Thoracic aorta (tissue), 2 donors: Measurements from ENCODE around the gene ZNF236. TPM values are rescaled to one million over a fixed set of nuclear protein-coding genes. Genes with fewer than 3 reads are reported as not detected.

Source experiments
- ATAC-seq: fragments of 150-250 bp; one replicate; pipeline ENCODE4 v1.8.0; 2017; ENCODE audit warnings: low read depth; ENCODE audit not compliant: insufficient number of reproducible peaks, low FRiP score
- DNase-seq: peaks from one replicate; pipeline ENCODE4 v3.0.0-alpha.2; 2020; ENCODE audit warnings: low spot score
- H3K27ac ChIP-seq, 2 donors: fragments of 200-600 bp; sonication (generic); 1 replicate in 1 of 2; 2 replicates in 1 of 2; pipeline ENCODE4 v1.5.1; 2016; ENCODE audit warnings: mild to moderate bottlenecking in 2 of 2, moderate library complexity in 2 of 2
- H3K27me3 ChIP-seq: fragments of 200-600 bp; sonication (generic); replicated peaks from 2 replicates; pipeline ENCODE4 v1.6.0; 2016; ENCODE audit warnings: mild to moderate bottlenecking; ENCODE audit not compliant: insufficient read depth
- H3K36me3 ChIP-seq: fragments of 200-600 bp; sonication (generic); one replicate; pipeline ENCODE4 v1.5.1; 2016
- H3K4me1 ChIP-seq, 2 donors: fragments of 200-600 bp; sonication (generic); 1 replicate in 1 of 2; 2 replicates in 1 of 2; pipeline versions ENCODE4 v1.5.1 to v1.6.0; 2016; ENCODE audit warnings: low read depth in 2 of 2, mild to moderate bottlenecking in 1 of 2; ENCODE audit not compliant: control insufficient read depth in 1 of 2
- H3K4me3 ChIP-seq: fragments of 200-600 bp; sonication (generic); 2 replicates; pipeline ENCODE4 v1.5.1; 2016; ENCODE audit warnings: mild to moderate bottlenecking
- H3K9me3 ChIP-seq: fragments of 200-600 bp; sonication (generic); 2 replicates; pipeline ENCODE4 v1.5.1; 2016
- total RNA-seq, 2 donors: library from RNA; depleted of rRNA; stranded (reverse); fragments of >200 nt; gene quantifications; one replicate each; pipeline versions ENCODE4 v1.1.0 to v1.2.3, GENCODE V29; 2016
- TF ChIP-seq, protein P1 (sequence below): fragments of 200-600 bp; sonication (generic); IDR thresholded peaks from one replicate; pipeline ENCODE4 v1.5.1; 2019; ENCODE audit warnings: antibody characterized with exemption

ZNF236 gene
- total RNA-seq, 2 donors from 2014 or later: 14.1 to 22.5 TPM

DNA sequence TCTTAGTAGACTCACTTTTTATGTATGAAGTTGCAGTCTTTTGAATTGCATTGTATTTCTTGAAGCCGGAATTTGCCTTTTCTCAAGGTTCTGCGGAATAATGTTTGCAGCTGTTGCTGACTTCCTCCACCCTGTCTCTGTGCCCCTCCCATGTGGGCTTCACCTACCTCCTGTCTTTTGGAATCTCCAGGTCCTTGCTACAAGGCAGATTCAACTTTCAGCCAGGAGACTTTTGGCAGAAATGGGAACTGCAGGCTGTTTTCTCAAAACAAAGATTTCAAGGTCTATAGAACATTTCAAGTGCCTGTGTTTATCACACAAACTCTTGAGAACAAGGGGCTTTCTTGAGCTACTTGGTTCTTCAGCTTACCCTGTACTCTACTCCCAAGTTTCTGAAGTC lies 25.6 kb downstream of the ZNF236 start:
- Histone ChIP-seq H3K27me3 (no peaks in the 10 kb centered on the region), H3K4me1 (no peaks in the 10 kb centered on the region), H3K9me3 (no peaks in the 10 kb centered on the region), H3K27ac (no peak overlapping the region), H3K36me3 (no peaks in the 10 kb centered on the region), H3K4me3 (no peak overlapping the region)
- DNase-seq: no peak
- no peak for ATAC-seq
- TF ChIP-seq, protein P1, sequence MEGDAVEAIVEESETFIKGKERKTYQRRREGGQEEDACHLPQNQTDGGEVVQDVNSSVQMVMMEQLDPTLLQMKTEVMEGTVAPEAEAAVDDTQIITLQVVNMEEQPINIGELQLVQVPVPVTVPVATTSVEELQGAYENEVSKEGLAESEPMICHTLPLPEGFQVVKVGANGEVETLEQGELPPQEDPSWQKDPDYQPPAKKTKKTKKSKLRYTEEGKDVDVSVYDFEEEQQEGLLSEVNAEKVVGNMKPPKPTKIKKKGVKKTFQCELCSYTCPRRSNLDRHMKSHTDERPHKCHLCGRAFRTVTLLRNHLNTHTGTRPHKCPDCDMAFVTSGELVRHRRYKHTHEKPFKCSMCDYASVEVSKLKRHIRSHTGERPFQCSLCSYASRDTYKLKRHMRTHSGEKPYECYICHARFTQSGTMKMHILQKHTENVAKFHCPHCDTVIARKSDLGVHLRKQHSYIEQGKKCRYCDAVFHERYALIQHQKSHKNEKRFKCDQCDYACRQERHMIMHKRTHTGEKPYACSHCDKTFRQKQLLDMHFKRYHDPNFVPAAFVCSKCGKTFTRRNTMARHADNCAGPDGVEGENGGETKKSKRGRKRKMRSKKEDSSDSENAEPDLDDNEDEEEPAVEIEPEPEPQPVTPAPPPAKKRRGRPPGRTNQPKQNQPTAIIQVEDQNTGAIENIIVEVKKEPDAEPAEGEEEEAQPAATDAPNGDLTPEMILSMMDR: no peak

DNA sequence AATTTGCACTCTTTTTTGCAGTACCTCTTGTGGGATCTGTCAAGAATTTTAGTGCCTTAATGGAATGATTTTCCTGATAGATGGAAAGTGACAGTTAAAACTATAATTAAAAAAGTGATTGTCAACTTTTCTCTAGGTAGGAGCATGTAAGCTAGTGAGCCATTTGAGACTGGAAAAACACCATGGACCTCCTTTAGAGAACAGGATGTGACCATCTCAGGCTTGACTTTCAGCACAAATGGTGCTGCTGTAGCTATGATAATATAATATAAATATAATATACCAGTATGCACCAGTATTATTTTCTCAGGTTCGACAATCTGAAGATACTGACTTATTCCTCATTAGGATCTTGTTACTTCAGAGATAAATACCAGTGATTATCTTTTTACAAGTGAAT lies 27.8 kb downstream of the ZNF236 start:
- H3K36me3 ChIP-seq: no peaks in the 10 kb centered on the region
- ATAC-seq (no peak), DNase-seq (no peak)
- H3K4me1 ChIP-seq: no peaks in the 10 kb centered on the region
- H3K27ac ChIP-seq: no peak overlapping the region
- TF ChIP-seq, protein P1: no peak
- no peak overlapping the region for H3K4me3 ChIP-seq
- no peaks in the 10 kb centered on the region for H3K27me3 ChIP-seq
- H3K9me3 ChIP-seq: no peaks in the 10 kb centered on the region

DNA sequence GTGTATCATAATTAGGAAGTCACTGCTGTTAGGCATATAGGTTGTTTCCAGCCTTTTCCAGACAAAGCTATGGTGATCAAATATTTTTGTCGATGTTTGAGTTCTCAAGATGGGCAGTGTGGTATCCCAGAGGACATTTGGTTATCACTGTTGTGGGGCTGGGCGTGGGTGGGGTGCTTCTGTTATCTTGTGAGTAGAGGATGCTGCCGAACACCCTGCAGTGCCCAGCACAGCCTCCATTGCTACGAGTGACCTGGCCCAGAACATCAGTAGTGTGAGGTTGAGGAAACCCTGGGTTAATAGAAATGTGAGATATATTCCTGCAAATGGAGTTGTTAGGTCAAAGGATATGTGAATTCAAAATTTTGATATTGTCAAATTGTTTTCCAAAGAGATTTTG lies 33.2 kb downstream of the ZNF236 start:
- no peak for ATAC-seq

DNA sequence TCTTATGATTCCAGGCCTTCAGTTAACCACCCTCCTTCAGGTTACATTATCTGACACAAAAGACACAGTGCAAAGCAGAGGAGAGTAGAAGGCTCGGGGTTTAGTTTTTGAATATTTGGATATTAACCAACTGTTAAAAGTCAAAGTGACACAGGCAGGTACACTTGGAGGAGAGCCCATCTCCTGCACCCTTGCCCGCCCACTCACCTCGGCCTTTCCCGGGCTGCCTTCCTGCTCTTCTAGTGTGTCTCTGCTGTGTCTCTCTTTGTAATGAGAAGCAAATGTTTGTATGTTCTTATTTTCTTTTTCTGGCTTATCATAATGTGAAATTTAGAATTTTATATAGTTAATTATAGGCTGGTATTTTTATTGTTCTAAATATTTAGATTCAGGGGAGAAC lies 35.1 kb downstream of the ZNF236 start:
- Histone ChIP-seq H3K4me3 (no peak overlapping the region), H3K36me3 (peaks cover 8% of the 10 kb centered on the region), H3K9me3 (no peaks in the 10 kb centered on the region), H3K27ac (no peak overlapping the region), H3K27me3 (no peaks in the 10 kb centered on the region), H3K4me1 (no peaks in the 10 kb centered on the region)
- TF ChIP-seq, protein P1: no peak
- no peak for ATAC-seq
- DNase-seq: no peak

More for the DNA sequence above, 33.2 kb downstream of the ZNF236 start:
- no peaks in the 10 kb centered on the region for H3K36me3 ChIP-seq
- H3K27ac ChIP-seq: no peak overlapping the region
- TF ChIP-seq, protein P1: no peak
- H3K4me3 ChIP-seq: no peak overlapping the region
- no peaks in the 10 kb centered on the region for H3K27me3 ChIP-seq
- H3K4me1 ChIP-seq: no peaks in the 10 kb centered on the region
- DNase-seq: no peak
- H3K9me3 ChIP-seq: no peaks in the 10 kb centered on the region

DNA sequence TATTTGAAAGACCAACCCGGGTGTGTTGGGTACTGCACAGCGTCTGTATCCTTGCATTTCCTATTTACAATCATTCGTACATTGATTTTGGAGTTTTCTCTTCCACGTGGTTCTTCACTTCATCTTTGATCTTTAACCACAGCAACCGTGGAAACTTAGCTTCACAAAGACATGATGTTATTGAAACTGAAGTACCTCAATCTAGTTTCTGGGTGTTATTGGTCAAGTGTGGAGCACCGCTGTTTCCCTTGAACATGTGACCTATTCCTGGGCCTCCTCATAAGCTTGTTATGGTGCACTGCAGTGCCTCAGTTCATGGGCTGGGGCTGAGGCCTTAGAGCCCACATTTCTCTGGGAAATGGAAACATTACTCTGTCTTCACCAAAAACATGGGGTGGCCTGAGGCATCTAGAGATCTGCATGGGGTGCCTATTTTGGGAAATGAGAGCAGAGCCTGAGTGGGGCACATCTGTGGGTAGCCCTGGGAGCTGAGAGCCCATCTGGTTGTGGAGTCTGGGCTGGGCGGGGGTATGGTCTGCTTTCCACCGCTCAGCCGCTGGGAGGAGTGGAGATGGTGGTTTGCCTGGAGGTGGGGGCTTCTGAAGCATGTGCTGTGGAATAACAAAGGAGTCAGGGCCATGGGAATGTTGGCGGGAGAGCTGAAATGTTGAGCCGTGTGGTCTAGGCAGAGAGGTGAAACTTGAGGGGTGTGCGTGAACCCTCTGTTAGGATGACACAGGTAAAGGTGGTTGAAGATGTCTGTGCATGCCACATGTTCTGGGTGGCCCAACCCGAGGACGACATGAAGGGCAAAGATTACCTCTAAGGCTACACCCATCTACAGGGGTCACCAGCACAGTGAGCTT lies 37.4 kb downstream of the ZNF236 start:
- TF ChIP-seq, protein P1: no peak
- Histone ChIP-seq H3K9me3 (no peaks in the 10 kb centered on the region), H3K36me3 (peaks cover 9% of the 10 kb centered on the region), H3K4me1 (no peaks in the 10 kb centered on the region), H3K4me3 (no peak overlapping the region), H3K27ac (no peak overlapping the region), H3K27me3 (no peaks in the 10 kb centered on the region)
- no peak for ATAC-seq
- no peak for DNase-seq
